ENCODE measurements around the gene LRPPRC. TPM values are rescaled to one million over a fixed set of nuclear protein-coding genes. Genes with fewer than 3 reads are reported as not detected.

The LRPPRC gene
- total and polyA plus RNA-seq, 2 donors from 2014 or later = 66.2 to 71.3 TPM

- Histone ChIP-seq H3K9ac (ENCODE audit: low read length in 3 of 3) (no peak overlapping the region), H3K4me3 (ENCODE audit: low read length in 3 of 3) (no peak overlapping the region), H3K27me3 (ENCODE audit: control insufficient read depth, insufficient read depth, low read length) (no peaks in the 10 kb centered on the region), H3K9me3 (ENCODE audit: control insufficient read depth in 2 of 3, insufficient read depth in 1 of 3, low read length in 3 of 3) (no peaks in the 10 kb centered on the region), H3K27ac (ENCODE audit: low read depth in 2 of 2, low read length in 2 of 2) (no peak overlapping the region), H3K4me1 (ENCODE audit: control insufficient read depth in 2 of 3, insufficient read depth in 2 of 3, low read depth in 1 of 3, low read length in 3 of 3) (no peaks in the 10 kb centered on the region), H3K36me3 (ENCODE audit: control insufficient read depth in 2 of 3, insufficient read depth in 3 of 3, low read length in 3 of 3) (peaks cover 0 to 39% (median 24%) of the 10 kb centered on the region in 3 donors)
- DNase-seq (no peak), FAIRE-seq (no peak)
- TF ChIP-seq, protein P1, sequence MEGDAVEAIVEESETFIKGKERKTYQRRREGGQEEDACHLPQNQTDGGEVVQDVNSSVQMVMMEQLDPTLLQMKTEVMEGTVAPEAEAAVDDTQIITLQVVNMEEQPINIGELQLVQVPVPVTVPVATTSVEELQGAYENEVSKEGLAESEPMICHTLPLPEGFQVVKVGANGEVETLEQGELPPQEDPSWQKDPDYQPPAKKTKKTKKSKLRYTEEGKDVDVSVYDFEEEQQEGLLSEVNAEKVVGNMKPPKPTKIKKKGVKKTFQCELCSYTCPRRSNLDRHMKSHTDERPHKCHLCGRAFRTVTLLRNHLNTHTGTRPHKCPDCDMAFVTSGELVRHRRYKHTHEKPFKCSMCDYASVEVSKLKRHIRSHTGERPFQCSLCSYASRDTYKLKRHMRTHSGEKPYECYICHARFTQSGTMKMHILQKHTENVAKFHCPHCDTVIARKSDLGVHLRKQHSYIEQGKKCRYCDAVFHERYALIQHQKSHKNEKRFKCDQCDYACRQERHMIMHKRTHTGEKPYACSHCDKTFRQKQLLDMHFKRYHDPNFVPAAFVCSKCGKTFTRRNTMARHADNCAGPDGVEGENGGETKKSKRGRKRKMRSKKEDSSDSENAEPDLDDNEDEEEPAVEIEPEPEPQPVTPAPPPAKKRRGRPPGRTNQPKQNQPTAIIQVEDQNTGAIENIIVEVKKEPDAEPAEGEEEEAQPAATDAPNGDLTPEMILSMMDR (IDR thresholded peaks at IDR 0.05; ENCODE audit: borderline replicate concordance, extremely low read depth, insufficient read depth) = no peak
- intact Hi-C loops (cut with DNase I) = no loop called here
Observed at GRCh38 chr2:43945439-43945838, 50.4 kb downstream of the LRPPRC start.

DNA sequence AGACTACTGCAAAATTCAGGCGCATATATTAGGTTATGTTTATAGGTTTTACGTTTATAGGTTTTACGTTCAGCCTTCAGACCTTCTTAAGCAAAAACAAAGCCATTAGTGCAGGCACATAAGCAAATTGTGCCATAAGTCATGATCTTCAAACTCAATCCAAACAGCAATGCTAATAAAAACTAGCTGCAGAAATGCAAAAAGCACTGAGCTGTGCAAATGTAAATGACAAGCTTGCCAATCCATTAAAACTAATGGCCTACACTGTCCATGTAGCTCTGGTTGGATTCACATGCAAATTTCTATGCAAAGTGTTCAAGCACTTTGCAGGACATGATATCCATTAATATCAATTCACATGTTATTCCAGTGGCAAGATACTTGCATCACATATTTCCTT is 50.9 kb downstream of the LRPPRC start:
- no peak for FAIRE-seq
- intact Hi-C loops (cut with DNase I) = no loop called here
- peak in 2 of 5 donors; percentile 2 to 3 for DNase-seq
- Histone ChIP-seq H3K4me1 (ENCODE audit: control insufficient read depth in 2 of 3, insufficient read depth in 2 of 3, low read depth in 1 of 3, low read length in 3 of 3) (no peaks in the 10 kb centered on the region), H3K9me3 (ENCODE audit: control insufficient read depth in 2 of 3, insufficient read depth in 1 of 3, low read length in 3 of 3) (no peaks in the 10 kb centered on the region), H3K4me3 (ENCODE audit: low read length in 3 of 3) (no peak overlapping the region), H3K9ac (ENCODE audit: low read length in 3 of 3) (no peak overlapping the region), H3K27ac (ENCODE audit: low read depth in 2 of 2, low read length in 2 of 2) (no peak overlapping the region), H3K36me3 (ENCODE audit: control insufficient read depth in 2 of 3, insufficient read depth in 3 of 3, low read length in 3 of 3) (peaks cover 0 to 44% (median 24%) of the 10 kb centered on the region in 3 donors), H3K27me3 (ENCODE audit: control insufficient read depth, insufficient read depth, low read length) (no peaks in the 10 kb centered on the region)
- TF ChIP-seq, protein P1 (IDR thresholded peaks at IDR 0.05; ENCODE audit: borderline replicate concordance, extremely low read depth, insufficient read depth) = no peak

- intact Hi-C loops (cut with DNase I) = no loop called here
- Histone ChIP-seq H3K27me3 (ENCODE audit: control insufficient read depth, insufficient read depth, low read length) (no peaks in the 10 kb centered on the region), H3K9ac (ENCODE audit: low read length in 3 of 3) (no peak overlapping the region), H3K4me3 (ENCODE audit: low read length in 3 of 3) (no peak overlapping the region), H3K9me3 (ENCODE audit: control insufficient read depth in 2 of 3, insufficient read depth in 1 of 3, low read length in 3 of 3) (no peaks in the 10 kb centered on the region), H3K4me1 (ENCODE audit: control insufficient read depth in 2 of 3, insufficient read depth in 2 of 3, low read depth in 1 of 3, low read length in 3 of 3) (no peaks in the 10 kb centered on the region), H3K36me3 (ENCODE audit: control insufficient read depth in 2 of 3, insufficient read depth in 3 of 3, low read length in 3 of 3) (peaks cover 0 to 38% (median 21%) of the 10 kb centered on the region in 3 donors), H3K27ac (ENCODE audit: low read depth in 2 of 2, low read length in 2 of 2) (no peak overlapping the region)
- DNase-seq (no peak), FAIRE-seq (no peak)
- TF ChIP-seq, protein P1 (IDR thresholded peaks at IDR 0.05; ENCODE audit: borderline replicate concordance, extremely low read depth, insufficient read depth) = no peak
Observed at GRCh38 chr2:43943809-43944452, 51.9 kb downstream of the LRPPRC start.

Data from kidney (tissue), 14 donors.